Kidney epithelial cell (primary cell): ENCODE results near the gene MPPED1. TPM values are rescaled to one million over a fixed set of nuclear protein-coding genes. Genes with fewer than 3 reads are reported as not detected.

Experiments used
- DNase-seq: peaks from one replicate; pipeline ENCODE4 v3.0.0-alpha.2; 2010; ENCODE audit warnings: low read depth
- H3K27me3 ChIP-seq: 2 replicates; pipeline ENCODE4 v1.6.0; 2011; ENCODE audit warnings: low read length; ENCODE audit not compliant: control insufficient read depth, insufficient read depth
- H3K36me3 ChIP-seq: 2 replicates; pipeline ENCODE4 v1.5.1; 2011; ENCODE audit warnings: low read length; ENCODE audit not compliant: control insufficient read depth, insufficient read depth
- H3K4me3 ChIP-seq: 2 replicates; pipeline ENCODE4 v1.5.1; 2011; ENCODE audit warnings: low read depth, mild to moderate bottlenecking, control low read depth, low read length
- CTCF ChIP-seq: IDR thresholded peaks from 2 replicates; pipeline ENCODE4 v1.5.1; 2011; ENCODE audit warnings: mild to moderate bottlenecking, moderate library complexity, low read length, control low read depth, inconsistent platforms; ENCODE audit not compliant: insufficient read depth, poor library complexity, severe bottlenecking
- total RNA-seq: library from RNA; depleted of rRNA; stranded (reverse); fragments of >200 nt; gene quantifications from 2 replicates; pipeline ENCODE4 v1.2.3, GENCODE V29; 2015

Gene MPPED1
- total RNA-seq, 1 donor from 2014 or later = not detected

GRCh38 chr22:43541022-43541421, 129.2 kb downstream of the MPPED1 start:
- Histone ChIP-seq H3K27me3 (no peaks in the 10 kb centered on the region), H3K36me3 (no peaks in the 10 kb centered on the region), H3K4me3 (no peak overlapping the region)
- no peak for DNase-seq
- TF ChIP-seq CTCF = no peak

GRCh38 chr22:43541462-43542407, 129.9 kb downstream of the MPPED1 start:
- no peak for DNase-seq
- Histone ChIP-seq H3K4me3 (no peak overlapping the region), H3K36me3 (no peaks in the 10 kb centered on the region), H3K27me3 (no peaks in the 10 kb centered on the region)
- TF ChIP-seq CTCF = no peak

GRCh38 chr22:43542681-43543521, 131.1 kb downstream of the MPPED1 start:
- no peaks in the 10 kb centered on the region for H3K36me3 ChIP-seq
- H3K4me3 ChIP-seq = no peak overlapping the region
- DNase-seq = no peak
- TF ChIP-seq CTCF = no peak
- no peaks in the 10 kb centered on the region for H3K27me3 ChIP-seq

GRCh38 chr22:43543522-43544288, 131.9 kb downstream of the MPPED1 start:
- TF ChIP-seq CTCF = no peak
- H3K36me3 ChIP-seq = no peaks in the 10 kb centered on the region
- no peaks in the 10 kb centered on the region for H3K27me3 ChIP-seq
- DNase-seq = no peak
- H3K4me3 ChIP-seq = no peak overlapping the region

- no peaks in the 10 kb centered on the region for H3K27me3 ChIP-seq
- H3K4me3 ChIP-seq = no peak overlapping the region
- DNase-seq = no peak
- no peak for TF ChIP-seq CTCF
- no peaks in the 10 kb centered on the region for H3K36me3 ChIP-seq
These were observed 132.5 kb downstream of the MPPED1 start for GRCh38 chr22:43544289-43544673.
